ENCODE data around the gene MRE11.

DNA sequence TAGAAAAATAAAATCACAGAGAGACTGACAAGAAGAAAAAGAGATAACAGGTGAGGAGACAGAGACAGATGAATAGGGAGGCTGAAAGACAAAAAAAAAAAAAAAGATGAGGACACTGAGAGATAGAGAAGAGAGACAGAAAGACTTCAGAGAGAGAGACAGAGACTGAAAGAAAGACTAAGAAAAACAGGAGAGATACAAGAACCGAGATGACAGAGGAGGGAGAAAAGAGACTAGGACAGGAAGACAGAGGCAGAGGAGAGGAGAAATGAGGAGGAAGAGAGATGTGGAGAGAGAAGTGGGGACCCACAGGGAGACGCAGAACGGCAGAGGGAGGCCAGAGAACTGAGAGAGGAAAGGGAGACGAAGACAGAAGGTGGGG, 93.2 kb downstream of the MRE11 start:
- TF ChIP-seq, protein P1, sequence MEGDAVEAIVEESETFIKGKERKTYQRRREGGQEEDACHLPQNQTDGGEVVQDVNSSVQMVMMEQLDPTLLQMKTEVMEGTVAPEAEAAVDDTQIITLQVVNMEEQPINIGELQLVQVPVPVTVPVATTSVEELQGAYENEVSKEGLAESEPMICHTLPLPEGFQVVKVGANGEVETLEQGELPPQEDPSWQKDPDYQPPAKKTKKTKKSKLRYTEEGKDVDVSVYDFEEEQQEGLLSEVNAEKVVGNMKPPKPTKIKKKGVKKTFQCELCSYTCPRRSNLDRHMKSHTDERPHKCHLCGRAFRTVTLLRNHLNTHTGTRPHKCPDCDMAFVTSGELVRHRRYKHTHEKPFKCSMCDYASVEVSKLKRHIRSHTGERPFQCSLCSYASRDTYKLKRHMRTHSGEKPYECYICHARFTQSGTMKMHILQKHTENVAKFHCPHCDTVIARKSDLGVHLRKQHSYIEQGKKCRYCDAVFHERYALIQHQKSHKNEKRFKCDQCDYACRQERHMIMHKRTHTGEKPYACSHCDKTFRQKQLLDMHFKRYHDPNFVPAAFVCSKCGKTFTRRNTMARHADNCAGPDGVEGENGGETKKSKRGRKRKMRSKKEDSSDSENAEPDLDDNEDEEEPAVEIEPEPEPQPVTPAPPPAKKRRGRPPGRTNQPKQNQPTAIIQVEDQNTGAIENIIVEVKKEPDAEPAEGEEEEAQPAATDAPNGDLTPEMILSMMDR (IDR thresholded peaks at IDR 0.05; ENCODE audit: insufficient read depth, low read depth, low read length): no peak
- no peak for TF ChIP-seq EZH2 (IDR thresholded peaks at IDR 0.05; ENCODE audit: insufficient read depth, low read length)
